ENCODE data around the gene NR2F2. TPM values are rescaled to one million over a fixed set of nuclear protein-coding genes. Genes with fewer than 3 reads are reported as not detected.
A peak's percentile ranks its signal among the peaks of the same experiment; 100 is the strongest.

The NR2F2 gene
- polyA plus RNA-seq, 1 donor from 2014 or later: not detected

DNA sequence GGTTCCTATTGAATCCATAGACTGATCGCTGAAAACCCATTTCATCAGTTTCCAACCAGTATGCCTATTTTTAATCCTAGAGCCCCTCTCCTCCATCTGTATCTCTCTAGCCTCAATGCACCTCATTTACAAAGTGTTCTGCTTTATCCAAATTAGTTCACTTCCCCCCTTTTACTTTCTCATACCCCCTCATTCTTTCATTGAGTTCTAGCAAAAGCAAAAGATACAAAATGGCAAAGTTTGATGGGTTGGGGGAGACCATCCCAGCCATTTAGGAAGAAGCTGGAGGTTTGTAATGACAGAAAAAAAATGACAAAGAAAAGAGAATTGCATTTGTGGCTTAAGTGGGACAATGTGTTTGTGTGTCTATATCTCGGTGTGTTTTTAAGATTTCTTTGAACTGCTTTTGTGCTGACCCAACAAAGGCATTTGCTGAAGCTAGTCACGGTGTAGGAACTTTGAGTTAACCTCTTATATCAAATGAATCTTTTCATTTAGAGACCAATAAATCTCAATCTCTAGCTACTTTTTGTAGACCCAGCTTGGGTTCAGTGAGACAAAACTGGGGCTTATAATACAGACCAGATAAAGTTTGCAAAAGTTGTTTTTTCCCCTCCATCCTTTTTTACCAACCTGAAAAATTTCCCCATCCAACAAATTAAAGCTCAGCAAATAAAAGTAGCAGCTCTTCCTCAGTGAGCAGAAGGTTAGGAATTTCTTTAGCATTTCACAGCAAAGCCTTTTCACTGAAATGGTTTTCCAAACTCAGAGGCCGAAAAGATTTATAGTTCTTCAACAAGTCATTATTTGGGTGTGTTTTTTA lies 18.7 kb downstream of the NR2F2 start:
- no peak overlapping the region for H3K4me3 Mint-ChIP-seq
- peaks cover 76% of the 10 kb centered on the region for H3K27me3 Mint-ChIP-seq
- no peak overlapping the region for H3K27ac Mint-ChIP-seq
- H3K36me3 Mint-ChIP-seq: peaks cover 3% of the 10 kb centered on the region
- no peaks in the 10 kb centered on the region for H3K4me1 Mint-ChIP-seq
- peaks cover 0 to 3% (median 0%) of the 10 kb centered on the region in 3 donors for H3K9me3 Mint-ChIP-seq

DNA sequence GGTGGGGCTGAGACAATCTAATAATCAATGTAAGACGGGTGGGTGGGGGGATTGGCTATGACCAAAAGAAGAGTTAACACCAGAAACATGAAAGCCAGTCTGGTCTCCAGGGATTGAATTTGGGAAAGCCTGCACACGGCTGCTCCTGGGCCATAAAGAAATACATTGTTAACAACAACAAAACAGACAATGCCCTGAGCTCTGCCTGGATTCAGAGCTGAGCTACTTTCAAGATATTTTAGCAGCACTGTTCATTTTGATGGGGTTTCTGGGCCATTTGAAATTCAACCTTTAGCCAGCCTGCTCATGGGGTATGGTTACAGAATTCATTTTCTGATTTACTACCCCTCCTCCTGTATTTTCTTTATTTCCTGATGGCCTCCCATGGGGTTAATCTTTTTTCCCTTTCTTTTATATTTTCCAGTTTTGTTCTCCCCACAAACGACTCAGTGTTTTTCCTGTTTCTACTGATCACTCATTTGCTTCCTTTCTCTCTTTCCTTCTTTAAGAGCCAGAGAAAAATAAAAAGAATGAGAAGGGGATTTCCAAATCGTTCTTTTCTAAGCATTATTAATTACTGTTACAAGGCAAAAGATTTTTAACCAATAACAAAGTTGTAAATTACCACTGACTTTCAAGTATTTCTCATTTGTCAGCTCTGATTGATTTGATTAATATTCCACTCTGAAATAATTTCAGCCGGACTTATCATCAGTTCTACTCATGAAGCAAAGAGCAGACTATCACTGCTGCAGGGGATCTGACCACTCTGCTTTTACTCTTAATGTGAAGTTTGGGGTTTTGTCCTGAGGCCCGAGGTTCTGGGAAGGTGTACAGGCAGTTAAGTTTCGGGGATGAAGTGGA lies 19.6 kb downstream of the NR2F2 start:
- Mint-ChIP-seq H3K4me3 (no peak overlapping the region), H3K27me3 (peaks cover 69% of the 10 kb centered on the region), H3K36me3 (peaks cover 3% of the 10 kb centered on the region), H3K9me3 (peaks cover 0 to 3% (median 0%) of the 10 kb centered on the region in 3 donors), H3K4me1 (no peaks in the 10 kb centered on the region), H3K27ac (no peak overlapping the region)

DNA sequence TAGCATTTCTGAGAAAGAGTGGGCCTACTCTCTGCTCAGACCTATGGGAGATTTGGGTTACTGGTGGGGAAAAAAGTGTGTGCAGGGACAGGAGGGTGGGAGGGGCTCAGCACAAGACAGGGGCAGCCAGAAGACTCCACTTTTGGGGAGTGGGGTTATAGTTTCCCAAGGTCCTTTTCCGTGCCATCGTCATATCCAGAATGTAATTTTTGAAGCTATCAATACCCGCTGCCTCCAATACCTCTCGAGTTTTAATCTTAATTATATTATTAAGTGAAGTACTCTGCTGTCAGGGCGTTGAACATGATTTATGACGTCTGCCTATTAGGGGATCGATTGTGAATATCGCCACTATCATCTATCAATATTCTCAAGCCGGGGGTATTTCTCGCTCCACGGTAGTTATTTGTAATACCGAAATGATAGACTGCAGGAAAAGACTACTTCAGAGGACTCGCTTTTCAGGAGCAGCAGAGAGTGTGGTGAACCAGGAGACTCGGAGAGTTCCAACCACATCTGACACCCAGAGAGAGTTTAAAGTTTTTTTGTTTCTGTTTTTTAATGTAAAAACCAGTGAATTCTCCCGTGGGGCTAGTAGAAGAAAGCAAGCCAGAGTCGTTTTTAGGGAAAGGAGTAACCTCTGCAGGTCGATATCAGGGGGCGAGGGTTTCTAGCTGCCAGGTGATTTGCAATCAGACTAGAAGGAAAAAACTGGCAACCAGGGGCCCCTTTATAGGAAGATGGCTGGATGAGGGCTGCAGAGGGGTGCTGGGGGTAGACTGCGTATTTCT lies 20.6 kb downstream of the NR2F2 start:
- peak overlapping the region in 2 of 3 donors; percentile 78 to 82 for H3K27ac Mint-ChIP-seq
- peaks cover 0 to 3% (median 0%) of the 10 kb centered on the region in 3 donors for H3K9me3 Mint-ChIP-seq
- peak overlapping the region in 1 of 4 donors; percentile 52 for H3K4me3 Mint-ChIP-seq

DNA sequence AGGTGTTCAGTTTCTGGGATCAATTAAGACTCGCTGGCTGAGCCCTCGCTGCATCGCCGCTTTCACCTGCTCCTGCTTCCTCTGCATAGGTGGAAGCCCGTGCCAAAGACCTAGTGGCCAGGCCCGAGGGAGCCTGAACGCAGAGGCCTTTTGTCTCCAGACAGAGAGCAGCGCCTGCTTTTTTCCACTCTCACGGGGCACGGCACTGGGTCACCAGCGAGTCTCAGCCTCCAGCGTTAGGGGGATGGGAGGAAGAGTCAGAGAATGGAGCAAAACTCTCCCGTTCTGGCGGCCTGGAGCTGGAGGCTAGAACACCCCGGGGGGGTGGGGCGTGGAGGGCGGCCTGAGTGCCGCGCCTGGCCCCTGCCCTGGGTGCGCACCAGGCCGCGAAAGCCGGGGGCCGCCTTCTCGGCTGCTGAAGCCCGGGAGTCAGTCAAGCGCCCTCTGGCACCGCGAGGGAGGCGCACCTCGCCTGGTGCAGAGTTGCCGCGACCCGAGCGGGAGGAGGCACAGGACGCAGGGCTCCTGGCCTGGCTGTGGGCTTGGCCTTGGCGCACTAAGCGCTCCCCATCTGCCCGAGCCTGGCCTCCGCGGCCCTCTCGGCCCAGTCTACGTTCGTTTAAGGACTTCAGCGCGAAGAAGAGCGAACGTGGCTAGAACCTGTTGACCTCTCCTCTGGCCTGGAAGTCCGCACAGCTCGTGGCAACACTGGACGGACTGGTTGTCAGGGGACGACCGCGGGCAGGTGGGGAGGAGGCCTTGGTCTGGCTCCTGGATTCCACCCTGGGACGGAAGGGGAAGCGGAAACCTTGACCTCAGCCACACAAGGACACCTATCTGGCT lies 21.5 kb downstream of the NR2F2 start:
- Mint-ChIP-seq H3K4me1 (peaks cover 4 to 10% (median 7%) of the 10 kb centered on the region in 3 donors), H3K27ac (peak overlapping the region in 1 of 3 donors; percentile 78), H3K9me3 (peaks cover 0 to 3% (median 0%) of the 10 kb centered on the region in 3 donors), H3K27me3 (peaks cover 66% of the 10 kb centered on the region), H3K4me3 (peak overlapping the region in 1 of 4 donors; percentile 27), H3K36me3 (peaks cover 3% of the 10 kb centered on the region)

More for the DNA sequence above, 20.6 kb downstream of the NR2F2 start:
- H3K36me3 Mint-ChIP-seq: peaks cover 3% of the 10 kb centered on the region
- peaks cover 65% of the 10 kb centered on the region for H3K27me3 Mint-ChIP-seq
- peaks cover 1 to 2% (median 1%) of the 10 kb centered on the region in 3 donors for H3K4me1 Mint-ChIP-seq

DNA sequence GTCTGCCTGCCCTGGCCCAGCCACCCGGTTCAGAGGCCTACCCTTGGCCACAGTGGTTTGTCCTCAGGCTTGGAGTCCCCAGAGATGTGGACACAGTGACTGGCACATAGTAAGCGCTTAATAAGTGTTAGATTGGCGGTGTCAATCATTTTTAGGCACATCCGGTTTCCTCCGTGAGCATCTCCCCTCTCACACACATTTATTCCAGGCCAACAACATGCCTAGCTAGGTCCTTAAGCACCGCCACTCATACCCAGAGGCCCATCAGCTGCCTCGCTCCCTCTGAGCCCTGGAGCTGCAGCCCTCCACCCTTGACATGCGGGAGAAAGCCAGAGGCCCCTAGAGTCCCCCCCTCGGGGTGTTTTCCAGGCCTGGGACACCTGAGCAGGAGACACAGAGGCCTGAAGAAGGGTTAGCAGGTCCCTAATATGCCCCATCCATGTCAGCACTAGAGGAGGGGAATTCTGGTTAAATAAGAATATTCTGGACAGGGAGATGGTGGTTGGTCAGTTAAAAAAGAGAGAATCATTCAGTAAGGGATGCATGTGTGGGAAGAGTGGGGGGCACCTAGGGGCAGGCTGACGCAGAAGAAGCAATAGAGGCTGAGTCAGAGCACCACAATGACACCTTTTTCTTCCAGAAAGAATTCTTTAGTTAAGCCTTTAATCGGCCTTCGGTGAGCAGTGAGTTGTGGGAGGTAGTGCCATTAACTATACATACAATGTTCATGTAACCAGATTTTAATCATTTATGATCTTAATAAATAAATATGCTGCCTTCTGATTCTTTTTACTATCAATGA lies 22.3 kb downstream of the NR2F2 start:
- H3K4me3 Mint-ChIP-seq: peak overlapping the region in 2 of 4 donors; percentile 21 to 45
- peaks cover 64% of the 10 kb centered on the region for H3K27me3 Mint-ChIP-seq
- H3K4me1 Mint-ChIP-seq: peaks cover 4 to 14% (median 12%) of the 10 kb centered on the region in 3 donors
- no peak overlapping the region for H3K27ac Mint-ChIP-seq
- H3K36me3 Mint-ChIP-seq: peaks cover 3% of the 10 kb centered on the region
- peaks cover 0 to 3% (median 0%) of the 10 kb centered on the region in 3 donors for H3K9me3 Mint-ChIP-seq

DNA sequence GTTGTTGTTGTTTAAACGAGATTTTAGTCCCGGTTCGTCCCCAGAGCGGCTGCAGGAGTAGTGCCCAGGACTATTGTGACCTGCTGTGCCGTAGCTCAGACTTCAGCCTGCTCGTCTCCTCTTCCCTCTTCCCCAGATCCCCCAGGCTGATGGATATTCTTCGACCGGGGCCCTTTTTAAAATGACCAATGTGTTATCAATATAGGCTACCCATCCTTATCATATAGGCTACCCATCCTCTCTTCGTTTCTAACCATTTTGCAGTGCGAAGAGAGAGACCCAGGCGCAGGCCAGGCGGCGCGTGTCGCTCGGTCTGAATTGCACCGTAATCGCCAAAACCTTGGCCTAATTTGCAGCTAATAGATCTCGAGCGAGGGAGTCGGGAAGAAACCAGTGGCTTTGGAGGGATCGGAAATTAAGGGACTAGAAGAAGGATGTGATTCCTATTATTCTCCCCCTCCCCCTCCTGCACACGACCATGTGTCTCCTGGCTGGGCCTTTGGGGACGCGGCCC lies 23.0 kb downstream of the NR2F2 start:
- peak overlapping the region in 2 of 4 donors; percentile 21 to 45 for H3K4me3 Mint-ChIP-seq
- peaks cover 5% of the 10 kb centered on the region for H3K36me3 Mint-ChIP-seq
- no peak overlapping the region for H3K27ac Mint-ChIP-seq
- H3K9me3 Mint-ChIP-seq: peaks cover 0 to 4% (median 3%) of the 10 kb centered on the region in 3 donors
- peaks cover 8 to 20% (median 18%) of the 10 kb centered on the region in 3 donors for H3K4me1 Mint-ChIP-seq
- H3K27me3 Mint-ChIP-seq: peaks cover 65% of the 10 kb centered on the region

DNA sequence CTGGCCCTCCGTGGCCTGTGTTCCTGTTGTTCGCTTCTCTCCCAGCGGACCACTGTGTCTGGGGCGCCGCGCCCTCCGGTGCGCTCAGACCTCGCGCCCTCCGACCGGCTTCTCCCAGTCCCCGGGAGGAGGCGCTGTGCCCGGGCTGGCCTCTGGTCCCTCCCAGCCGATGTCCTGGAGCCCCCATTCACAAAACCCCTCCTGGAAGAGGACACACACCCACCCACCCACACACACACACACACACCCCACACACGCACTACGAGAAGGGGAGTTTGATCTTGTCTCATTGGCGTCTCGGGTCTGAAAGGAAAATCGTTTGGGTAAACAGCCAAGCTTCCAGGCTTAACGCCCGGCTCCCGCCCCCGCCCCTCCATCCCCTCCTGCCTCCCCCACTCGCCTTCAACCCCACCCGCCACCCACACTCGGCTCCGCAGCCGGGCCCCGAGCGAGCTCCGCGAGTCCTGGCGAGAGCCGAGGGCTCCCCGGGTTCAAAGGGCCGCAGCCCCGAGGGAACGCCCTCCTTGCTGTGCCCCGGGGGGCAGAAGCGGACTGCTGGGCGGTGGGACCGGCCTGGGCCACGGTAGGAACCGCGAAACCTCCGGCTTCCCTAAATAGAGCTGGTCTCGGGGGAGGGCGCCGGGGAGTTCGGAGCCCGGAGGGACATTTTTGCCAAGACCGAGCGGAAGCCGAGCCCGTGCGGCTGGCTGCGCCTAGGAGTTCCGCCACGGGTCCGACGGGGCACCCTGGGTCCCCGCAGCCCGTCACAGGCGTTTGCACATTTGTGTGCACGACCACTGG lies 23.6 kb downstream of the NR2F2 start:
- H3K9me3 Mint-ChIP-seq: peaks cover 0 to 4% (median 3%) of the 10 kb centered on the region in 3 donors
- H3K4me3 Mint-ChIP-seq: no peak overlapping the region
- H3K4me1 Mint-ChIP-seq: peaks cover 8 to 20% (median 18%) of the 10 kb centered on the region in 3 donors
- no peak overlapping the region for H3K27ac Mint-ChIP-seq
- peaks cover 64% of the 10 kb centered on the region for H3K27me3 Mint-ChIP-seq
- peaks cover 5% of the 10 kb centered on the region for H3K36me3 Mint-ChIP-seq

DNA sequence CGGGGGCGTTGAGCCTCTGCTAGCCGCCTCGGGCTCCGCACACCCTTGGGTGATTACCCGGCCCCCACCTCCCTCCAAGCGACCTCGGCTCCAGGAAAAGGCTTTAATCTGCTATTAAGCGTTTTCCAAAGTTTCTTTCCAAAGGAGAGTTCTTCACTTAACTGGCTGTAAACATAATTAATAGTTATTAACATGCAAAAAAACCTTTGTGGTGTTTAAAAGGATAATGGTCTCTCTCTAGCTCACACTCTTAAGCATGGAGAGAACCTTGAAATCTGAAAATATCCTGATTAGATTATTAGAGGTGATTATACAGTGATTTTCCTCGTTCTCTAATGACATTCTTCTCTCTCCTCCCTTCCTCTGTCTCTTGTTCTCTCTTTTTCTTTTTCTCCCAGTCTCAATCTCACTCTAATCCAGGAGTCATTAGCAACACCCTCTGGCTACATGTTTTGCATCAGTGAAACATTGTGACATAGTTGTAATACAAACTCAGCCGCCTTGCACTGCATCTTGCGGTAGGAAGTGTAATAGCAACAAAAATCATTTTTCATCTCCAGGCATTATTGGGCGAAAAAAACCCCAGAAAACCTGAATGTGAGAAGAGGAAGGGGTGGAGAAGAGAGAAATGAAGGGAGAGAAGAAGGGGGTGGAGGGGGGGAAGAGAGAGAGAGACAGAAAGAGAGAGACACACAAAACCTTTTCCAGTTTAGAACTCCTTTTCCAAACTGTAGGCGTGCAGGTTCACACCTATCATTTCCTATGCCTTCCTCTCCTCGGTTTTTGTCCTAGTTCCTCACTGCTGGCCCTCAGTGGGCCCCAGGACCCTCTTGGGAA lies 24.4 kb downstream of the NR2F2 start:
- no peak overlapping the region for H3K4me3 Mint-ChIP-seq
- H3K36me3 Mint-ChIP-seq: peaks cover 5% of the 10 kb centered on the region
- no peak overlapping the region for H3K27ac Mint-ChIP-seq
- H3K4me1 Mint-ChIP-seq: peaks cover 8 to 20% (median 18%) of the 10 kb centered on the region in 3 donors
- H3K9me3 Mint-ChIP-seq: peaks cover 0 to 4% (median 3%) of the 10 kb centered on the region in 3 donors
- H3K27me3 Mint-ChIP-seq: peaks cover 68% of the 10 kb centered on the region

DNA sequence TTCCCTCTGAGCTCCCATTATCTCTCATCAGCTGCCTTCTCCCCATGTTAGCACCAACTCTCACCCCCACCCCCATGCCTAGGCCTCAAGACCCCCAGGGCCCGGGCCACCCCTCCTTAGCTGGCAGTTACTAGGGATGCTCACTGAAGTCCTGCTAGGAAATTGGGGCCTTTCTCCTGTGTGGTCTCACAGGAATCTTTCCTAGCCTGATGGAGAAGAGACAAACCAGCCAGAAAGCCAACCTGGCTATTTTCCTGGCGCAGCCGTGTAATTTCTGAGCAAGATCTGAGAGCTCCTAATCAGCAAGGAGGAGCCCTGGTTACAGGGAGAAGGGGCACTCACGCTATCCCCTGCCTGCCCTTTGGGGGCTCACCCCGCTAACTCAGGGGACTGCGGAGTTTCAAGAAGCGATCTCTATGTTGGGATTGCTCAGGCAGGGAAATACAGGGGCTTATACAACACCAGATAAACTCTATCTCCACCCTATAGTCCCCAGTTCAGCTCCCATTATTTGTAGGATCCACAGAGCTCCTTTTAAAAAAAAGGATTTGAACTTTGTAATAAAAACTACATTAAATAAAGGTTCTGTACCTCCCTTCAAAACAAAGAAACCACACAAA lies 25.2 kb downstream of the NR2F2 start:
- Mint-ChIP-seq H3K9me3 (peaks cover 0 to 4% (median under 1%) of the 10 kb centered on the region in 3 donors), H3K27me3 (peaks cover 61% of the 10 kb centered on the region), H3K27ac (no peak overlapping the region), H3K4me1 (peaks cover 8 to 20% (median 18%) of the 10 kb centered on the region in 3 donors), H3K4me3 (peak overlapping the region in 1 of 4 donors; percentile 68), H3K36me3 (peaks cover 5% of the 10 kb centered on the region)

DNA sequence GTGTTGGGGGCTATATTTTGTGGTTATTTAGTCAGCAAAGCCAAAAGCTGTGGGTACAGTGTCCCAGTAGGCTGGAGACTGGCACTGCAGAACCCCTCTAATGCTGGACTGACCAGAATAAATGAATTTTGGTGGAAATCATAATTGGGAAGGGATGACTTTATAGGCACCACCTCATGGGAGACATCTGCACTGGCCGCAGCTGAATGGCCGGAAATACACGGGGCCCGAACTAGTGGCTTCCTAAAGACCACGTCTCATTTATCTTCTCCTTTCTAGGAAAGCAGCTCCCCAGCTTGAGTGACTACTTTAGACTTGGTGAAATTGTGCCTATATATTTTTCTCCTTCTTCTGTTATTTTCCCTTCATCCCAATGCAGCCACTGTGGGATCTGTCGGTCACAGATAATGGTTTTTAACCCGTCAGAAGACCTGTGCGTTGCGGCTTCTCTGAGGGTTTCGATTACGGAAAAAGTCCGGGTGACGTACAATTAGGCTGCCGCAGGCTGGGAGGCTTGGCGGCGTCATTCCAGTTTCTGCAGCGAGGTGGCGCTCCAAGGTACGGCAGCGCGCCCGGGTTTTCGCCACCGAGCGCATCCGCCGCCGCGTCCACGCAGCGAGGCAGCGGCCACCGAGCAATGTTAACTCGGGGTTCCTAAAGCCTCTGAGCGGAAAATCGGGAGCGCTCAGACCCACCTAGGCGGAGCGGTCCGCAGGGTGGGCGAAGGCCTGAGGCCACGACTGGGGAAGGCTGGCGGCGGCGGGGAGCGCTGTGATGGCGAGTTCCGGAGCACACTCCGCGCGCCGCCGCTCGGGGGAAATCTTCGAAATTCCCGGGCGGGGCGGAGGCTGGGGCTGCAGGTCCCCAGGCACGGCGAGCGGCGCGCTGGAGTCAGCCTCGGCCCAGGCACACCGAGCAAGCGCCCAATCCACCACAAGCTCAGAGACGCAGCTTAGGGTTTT lies 26.3 kb downstream of the NR2F2 start:
- Mint-ChIP-seq H3K27me3 (peaks cover 58% of the 10 kb centered on the region), H3K4me3 (peak overlapping the region; percentile 77 to 94 (median 84)), H3K27ac (peak overlapping the region in 2 of 3 donors; percentile 56 to 93), H3K36me3 (peaks cover 2% of the 10 kb centered on the region), H3K9me3 (peaks cover 0 to 4% (median 2%) of the 10 kb centered on the region in 3 donors), H3K4me1 (peaks cover 8 to 20% (median 20%) of the 10 kb centered on the region in 3 donors)
